Measurements from ENCODE around the gene AMD1. TPM values are rescaled to one million over a fixed set of nuclear protein-coding genes. Genes with fewer than 3 reads are reported as not detected.

The AMD1 gene
- total and polyA plus RNA-seq, 10 of the 15 experiments (the other 5 are each of a cell fraction or from before 2014, with no cell fraction given), result 58.2 to 116 (median 79.3) TPM

GRCh38 chr6:110890288-110890687 lies 15.7 kb downstream of the AMD1 start:
- DNase-seq (ENCODE audit: low read depth, low spot score) (no peak), FAIRE-seq (no peak), ATAC-seq (no peak)
- ChIA-PET RAD21 (ENCODE audit: unreplicated experiment) (interaction anchor here (0.9 to 1.5 kb wide), 2 partner anchors 12 to 208 kb away, joined by 3 read pairs; no protein-coding TSS in a partner anchor), CTCF (interaction anchor here (0.8 to 2.2 kb wide), 6 partner anchors 12 to 208 kb away, joined by 3 to 9 read pairs (median 4); no protein-coding TSS in a partner anchor), POLR2A (no interaction called here), SMC1A (ENCODE audit: uncharacterized antibody, unreplicated experiment) (interaction anchor here (0.7 to 2.2 kb wide), 9 partner anchors 8 to 317 kb away, joined by 3 to 11 read pairs (median 4); no protein-coding TSS in a partner anchor)
- no peak overlapping the region for H3K9ac ChIP-seq (ENCODE audit: control insufficient read depth, insufficient read depth, low read length)
- no peak overlapping the region for H3K4me2 ChIP-seq (ENCODE audit: control insufficient read depth, insufficient read depth)
- H3K4me1 ChIP-seq (ENCODE audit: control insufficient read depth, insufficient read depth, low read length), result peaks cover 15% of the 10 kb centered on the region
- TF ChIP-seq SP1 (IDR thresholded peaks at IDR 0.05; ENCODE audit: low read depth, low read length) (no peak), E4F1 (IDR thresholded peaks at IDR 0.05; ENCODE audit: borderline replicate concordance, partially characterized antibody) (no peak), STAT3 (IDR thresholded peaks at IDR 0.05; ENCODE audit: low read depth, low read length) (no peak), RELA (IDR thresholded peaks at IDR 0.05; ENCODE audit: borderline replicate concordance, partially characterized antibody) (no peak), FOXK2 (IDR thresholded peaks at IDR 0.05) (no peak), FOXM1 (IDR thresholded peaks at IDR 0.05; ENCODE audit: low read depth, low read length) (no peak), CHD1 (IDR thresholded peaks at IDR 0.05; ENCODE audit: low read depth, low read length) (no peak), ZNF24 (IDR thresholded peaks at IDR 0.05) (no peak), CREB1 (IDR thresholded peaks at IDR 0.05; ENCODE audit: low read depth) (no peak)
- TF ChIP-seq, protein P1, sequence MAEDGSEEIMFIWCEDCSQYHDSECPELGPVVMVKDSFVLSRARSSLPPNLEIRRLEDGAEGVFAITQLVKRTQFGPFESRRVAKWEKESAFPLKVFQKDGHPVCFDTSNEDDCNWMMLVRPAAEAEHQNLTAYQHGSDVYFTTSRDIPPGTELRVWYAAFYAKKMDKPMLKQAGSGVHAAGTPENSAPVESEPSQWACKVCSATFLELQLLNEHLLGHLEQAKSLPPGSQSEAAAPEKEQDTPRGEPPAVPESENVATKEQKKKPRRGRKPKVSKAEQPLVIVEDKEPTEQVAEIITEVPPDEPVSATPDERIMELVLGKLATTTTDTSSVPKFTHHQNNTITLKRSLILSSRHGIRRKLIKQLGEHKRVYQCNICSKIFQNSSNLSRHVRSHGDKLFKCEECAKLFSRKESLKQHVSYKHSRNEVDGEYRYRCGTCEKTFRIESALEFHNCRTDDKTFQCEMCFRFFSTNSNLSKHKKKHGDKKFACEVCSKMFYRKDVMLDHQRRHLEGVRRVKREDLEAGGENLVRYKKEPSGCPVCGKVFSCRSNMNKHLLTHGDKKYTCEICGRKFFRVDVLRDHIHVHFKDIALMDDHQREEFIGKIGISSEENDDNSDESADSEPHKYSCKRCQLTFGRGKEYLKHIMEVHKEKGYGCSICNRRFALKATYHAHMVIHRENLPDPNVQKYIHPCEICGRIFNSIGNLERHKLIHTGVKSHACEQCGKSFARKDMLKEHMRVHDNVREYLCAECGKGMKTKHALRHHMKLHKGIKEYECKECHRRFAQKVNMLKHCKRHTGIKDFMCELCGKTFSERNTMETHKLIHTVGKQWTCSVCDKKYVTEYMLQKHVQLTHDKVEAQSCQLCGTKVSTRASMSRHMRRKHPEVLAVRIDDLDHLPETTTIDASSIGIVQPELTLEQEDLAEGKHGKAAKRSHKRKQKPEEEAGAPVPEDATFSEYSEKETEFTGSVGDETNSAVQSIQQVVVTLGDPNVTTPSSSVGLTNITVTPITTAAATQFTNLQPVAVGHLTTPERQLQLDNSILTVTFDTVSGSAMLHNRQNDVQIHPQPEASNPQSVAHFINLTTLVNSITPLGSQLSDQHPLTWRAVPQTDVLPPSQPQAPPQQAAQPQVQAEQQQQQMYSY (CRISPR knock-in tag; IDR thresholded peaks at IDR 0.05), result no peak
- no peak overlapping the region for H2AFZ ChIP-seq (ENCODE audit: control insufficient read depth, low read depth, low read length)
- no peak overlapping the region for H3K27ac ChIP-seq (ENCODE audit: control insufficient read depth, insufficient read depth)
- 100% methylated on average over 1 of the region's 1 CpG for WGBS (ENCODE audit: insufficient coverage, insufficient replicate concordance, low lambda C conversion rate, missing lambda C conversion rate)
- no peaks in the 10 kb centered on the region for H3K9me3 ChIP-seq (replicated peaks; ENCODE audit: control insufficient read depth, insufficient read depth, low read length)
- BruUV-seq (replicated peaks), result no TSS peak
- intact Hi-C loops (cut with micrococcal nuclease; ENCODE audit: unreplicated experiment) (no loop called here), in situ Hi-C loops (cut with MboI) (no loop called here)
- H3K4me3 ChIP-seq, result no peak overlapping the region
- no peaks in the 10 kb centered on the region for H3K27me3 ChIP-seq (replicated peaks in 1 of 2; ENCODE audit: control insufficient read depth in 2 of 2, insufficient read depth in 2 of 2, low read length in 1 of 2)
- no peaks in the 10 kb centered on the region for H4K20me1 ChIP-seq (ENCODE audit: control insufficient read depth, insufficient read depth)
- peaks cover 6 to 31% of the 10 kb centered on the region in 2 experiments for H3K36me3 ChIP-seq (ENCODE audit: control insufficient read depth in 2 of 2, insufficient read depth in 2 of 2, low read length in 1 of 2)
- peaks cover 58% of the 10 kb centered on the region for H3K79me2 ChIP-seq (ENCODE audit: control insufficient read depth, insufficient read depth, low read length)

Measured in GM12878 (cell line).